GM21447 (cell line): ENCODE results near the gene AKIRIN2.

Source experiments
- ATAC-seq: cut with Tn5 transposase; IDR thresholded peaks from one replicate; pipeline ENCODE4 v1.9.1; 2021; ENCODE audit not compliant: unreplicated experiment

Gene AKIRIN2

GRCh38 chr6:87701676-87702588 lies at the start of gene AKIRIN2:
TSS of gene AKIRIN2 (minus strand) at chr6:87702233. CDS start at chr6:87701684, 549 bp downstream.
- peak; percentile 67 for ATAC-seq

- no peak for ATAC-seq
These were observed 45.6 kb upstream of the AKIRIN2 start for GRCh38 chr6:87747646-87748045.

DNA sequence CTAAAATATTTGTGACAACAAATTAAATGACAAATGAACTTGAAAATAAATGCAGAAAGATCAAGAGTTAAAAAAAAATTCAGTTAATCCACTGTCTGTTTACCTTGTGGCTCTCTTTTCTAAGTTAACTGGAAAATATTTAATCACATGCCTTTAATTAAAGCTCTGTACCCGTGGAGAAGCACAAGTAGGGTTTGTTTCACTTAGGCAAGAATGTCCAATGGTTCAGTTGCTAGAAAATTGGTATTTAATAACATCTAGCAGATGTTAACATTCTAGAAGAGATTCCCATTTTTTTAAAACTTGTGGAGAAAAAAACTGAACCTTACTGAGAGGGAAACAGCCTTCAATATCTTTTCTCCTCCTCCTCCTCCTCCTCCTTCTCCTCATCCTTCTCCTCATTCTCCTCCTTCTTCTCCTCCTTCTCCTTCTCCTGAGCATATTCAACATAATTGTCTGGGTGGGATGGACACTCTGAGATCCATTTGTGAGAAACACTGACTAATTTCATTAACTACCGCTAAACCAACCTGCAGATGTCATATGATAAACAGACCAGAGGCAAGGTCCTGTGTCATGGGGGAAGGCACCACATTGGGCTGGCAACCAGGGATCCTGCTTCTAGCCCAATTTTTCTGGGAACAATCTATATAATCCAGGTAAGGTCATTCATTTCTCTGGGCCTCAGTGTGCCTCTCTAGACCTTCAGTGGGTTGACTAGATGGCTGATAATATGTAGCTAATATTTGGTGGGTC lies 44.1 kb upstream of the AKIRIN2 start:
- ATAC-seq: no peak

GRCh38 chr6:87743454-87743853 lies 41.4 kb upstream of the AKIRIN2 start:
- no peak for ATAC-seq

- peak; percentile 64 for ATAC-seq
These were observed 40.1 kb upstream of the AKIRIN2 start for GRCh38 chr6:87742106-87742505.

DNA sequence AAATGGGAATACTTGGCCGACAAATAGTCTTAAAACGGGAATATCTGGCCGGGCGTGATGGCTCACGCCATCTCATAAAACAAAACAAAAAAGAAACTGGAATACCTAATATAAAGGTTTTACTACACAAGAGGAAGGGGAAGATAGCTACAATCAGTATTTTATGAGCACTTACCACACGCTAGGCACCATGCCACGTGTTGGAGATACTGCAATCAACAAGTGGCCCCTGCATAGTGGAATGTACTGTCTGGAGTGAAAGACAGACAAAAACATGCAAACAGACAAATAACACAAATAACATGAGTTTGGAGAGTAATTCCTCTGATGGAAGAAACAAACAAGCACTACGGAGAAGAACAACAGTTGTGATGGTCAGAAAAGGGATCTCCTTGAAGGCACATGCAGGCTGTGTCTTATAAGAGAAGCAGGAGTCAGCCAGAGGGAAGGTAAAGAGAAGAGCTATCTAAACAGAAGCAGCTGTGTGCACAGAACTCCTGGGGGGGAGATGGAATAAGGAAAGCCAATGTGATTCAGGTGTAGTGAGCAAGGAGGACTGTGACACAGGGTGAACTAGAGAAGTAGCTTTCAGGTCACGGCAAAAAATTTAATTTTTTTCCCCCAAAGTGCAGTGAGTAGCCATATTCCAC lies 39.1 kb upstream of the AKIRIN2 start:
- no peak for ATAC-seq

DNA sequence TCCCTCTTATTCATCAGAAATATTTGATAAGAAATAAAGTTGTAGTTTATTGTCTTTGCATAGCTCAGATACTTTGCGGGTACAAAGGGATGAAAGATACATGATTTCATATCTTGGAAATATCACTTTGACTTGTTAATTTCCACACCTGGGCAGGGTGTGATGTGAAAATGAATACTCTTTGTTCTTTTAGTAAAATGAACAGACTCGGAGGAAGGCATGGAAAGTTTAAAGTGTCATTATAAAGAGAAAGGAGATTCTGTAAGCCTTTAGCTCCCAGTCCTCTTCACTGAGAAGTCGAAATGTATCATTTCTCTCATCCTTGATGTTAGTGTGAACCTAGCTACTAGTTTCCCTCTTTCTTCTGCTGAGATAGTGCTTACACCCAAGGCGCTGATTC lies 36.7 kb upstream of the AKIRIN2 start:
- no peak for ATAC-seq

GRCh38 chr6:87738000-87738399 lies 36.0 kb upstream of the AKIRIN2 start:
- no peak for ATAC-seq

DNA sequence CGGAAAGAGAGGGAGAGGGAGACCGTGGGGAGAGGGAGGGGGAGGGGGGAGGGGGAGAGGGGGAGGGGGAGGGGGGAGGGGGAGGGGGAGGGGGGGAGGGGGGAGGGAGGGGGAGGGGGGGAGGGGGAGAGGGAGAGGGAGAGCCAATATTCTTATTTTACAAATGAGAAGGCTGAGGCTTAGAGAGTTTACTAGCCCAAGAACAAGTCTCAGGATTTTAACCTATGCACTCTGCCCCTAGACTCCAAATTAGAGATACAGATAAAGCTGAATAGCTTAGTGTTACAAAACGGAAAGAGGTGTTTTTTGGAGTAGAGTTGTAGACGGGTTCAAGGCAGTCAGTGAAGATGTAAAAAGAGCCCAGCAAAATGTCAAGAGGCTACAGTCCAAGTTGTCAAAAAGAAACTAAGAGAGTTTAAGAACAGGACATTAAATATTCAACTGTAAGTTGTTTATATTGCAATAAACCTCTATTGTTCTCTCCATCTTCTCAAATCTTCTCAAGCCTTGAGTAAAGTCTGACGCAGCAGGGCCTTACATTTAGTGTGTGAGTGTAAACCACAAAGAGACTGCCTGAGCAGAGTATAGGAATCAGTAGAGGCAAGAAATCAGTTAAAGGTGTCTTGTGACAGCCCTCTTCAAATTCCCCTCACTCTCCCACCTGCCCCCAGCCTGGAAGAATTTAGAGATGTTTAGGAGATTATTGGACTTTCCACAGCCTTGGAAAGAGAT lies 34.9 kb upstream of the AKIRIN2 start:
- no peak for ATAC-seq

DNA sequence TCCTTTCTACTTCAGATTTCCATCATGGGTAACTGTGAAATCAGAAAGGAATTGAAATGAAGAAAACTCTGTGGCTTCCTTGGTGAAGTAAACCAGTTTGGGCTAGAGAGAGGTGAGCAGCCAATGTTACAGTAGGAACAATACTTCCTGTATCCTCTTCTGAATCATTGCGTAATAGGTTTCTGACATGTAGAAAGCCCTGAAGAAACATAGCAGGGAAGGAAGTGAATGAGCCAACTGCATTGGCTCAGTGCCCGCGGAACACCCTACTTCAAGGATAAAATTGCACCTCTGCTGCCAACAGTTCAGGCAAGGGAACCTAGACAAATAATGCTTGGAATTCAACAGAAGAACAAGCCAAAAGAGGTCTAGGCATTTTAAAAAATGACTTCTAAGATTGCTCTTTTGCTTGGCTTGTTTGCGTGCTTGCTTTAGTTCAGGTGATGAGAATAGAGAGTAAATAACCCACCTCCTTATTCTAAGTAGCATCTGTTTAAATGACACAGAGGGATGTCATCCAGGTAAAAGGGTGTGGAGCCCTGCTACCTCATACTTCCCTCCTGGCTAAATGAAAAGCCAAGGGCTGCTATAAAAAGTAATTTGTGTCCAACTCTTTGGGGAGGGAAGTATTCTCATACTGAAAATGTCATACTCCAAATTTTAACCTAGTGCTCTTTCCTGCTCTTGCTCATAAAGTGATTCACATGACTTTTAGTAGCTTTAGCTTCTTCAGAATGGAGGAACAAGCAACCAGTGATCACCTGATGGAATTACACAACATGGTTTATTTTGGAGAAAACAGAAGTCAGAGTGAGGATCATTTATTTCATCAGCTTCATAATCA lies 30.0 kb upstream of the AKIRIN2 start:
- peak; percentile 83 for ATAC-seq

DNA sequence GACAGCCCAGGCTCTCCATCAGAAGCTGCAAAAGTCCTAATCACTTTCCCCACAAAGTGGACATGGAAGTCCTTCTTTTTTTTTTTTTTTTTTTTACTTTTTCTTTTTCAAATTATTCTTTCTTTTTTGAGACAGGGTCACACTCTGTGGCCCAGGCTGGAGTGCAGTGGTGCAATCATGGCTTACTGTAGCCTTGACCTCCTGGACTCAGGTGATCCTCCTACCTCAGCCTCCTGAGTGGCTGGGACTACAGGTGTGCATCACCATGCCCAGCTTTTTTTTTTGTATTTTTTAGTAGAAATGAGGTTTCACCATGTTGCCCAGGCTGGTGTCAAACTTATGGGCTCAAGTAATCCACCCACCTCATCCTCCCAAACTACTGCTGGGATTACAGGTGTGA lies 29.0 kb upstream of the AKIRIN2 start:
- no peak for ATAC-seq

DNA sequence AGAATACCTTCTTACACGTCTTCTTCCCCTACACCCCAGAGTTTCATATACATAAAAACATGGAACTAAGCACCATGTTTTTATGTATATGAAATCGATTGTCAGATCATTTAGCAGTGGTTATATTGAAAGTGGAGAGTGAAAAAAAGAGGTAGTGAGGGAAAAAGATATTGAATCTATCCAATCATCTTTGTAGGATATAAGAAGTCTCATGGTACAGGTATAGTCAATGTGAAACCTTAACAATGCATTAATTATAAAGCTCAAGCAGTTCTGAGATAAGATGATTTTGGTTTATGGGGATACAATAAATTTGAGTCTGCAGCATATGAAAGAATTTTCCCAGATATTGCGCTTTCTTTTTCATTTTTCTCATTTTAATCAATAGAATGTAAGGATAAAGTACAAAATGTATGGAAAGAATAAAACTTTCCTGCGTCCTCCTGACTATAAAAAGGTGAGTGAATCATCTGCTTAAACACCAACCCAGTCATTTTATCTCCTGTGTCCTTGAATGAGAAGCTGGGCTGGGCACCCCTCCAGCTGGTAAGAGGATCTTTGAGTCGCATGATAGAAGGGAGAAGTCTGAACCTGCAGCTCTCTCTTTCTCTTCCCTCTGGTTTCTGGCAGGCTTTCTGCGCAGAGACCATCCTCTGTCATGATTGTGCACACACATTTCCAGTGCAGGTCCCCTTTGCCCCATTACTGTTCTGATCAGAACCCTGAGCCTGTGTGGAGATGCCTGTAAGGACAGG lies 28.1 kb upstream of the AKIRIN2 start:
- no peak for ATAC-seq

- ATAC-seq: no peak
These were observed 26.7 kb upstream of the AKIRIN2 start for GRCh38 chr6:87728706-87729105.

GRCh38 chr6:87724983-87725811 lies 23.2 kb upstream of the AKIRIN2 start:
- ATAC-seq: peak; percentile 83

DNA sequence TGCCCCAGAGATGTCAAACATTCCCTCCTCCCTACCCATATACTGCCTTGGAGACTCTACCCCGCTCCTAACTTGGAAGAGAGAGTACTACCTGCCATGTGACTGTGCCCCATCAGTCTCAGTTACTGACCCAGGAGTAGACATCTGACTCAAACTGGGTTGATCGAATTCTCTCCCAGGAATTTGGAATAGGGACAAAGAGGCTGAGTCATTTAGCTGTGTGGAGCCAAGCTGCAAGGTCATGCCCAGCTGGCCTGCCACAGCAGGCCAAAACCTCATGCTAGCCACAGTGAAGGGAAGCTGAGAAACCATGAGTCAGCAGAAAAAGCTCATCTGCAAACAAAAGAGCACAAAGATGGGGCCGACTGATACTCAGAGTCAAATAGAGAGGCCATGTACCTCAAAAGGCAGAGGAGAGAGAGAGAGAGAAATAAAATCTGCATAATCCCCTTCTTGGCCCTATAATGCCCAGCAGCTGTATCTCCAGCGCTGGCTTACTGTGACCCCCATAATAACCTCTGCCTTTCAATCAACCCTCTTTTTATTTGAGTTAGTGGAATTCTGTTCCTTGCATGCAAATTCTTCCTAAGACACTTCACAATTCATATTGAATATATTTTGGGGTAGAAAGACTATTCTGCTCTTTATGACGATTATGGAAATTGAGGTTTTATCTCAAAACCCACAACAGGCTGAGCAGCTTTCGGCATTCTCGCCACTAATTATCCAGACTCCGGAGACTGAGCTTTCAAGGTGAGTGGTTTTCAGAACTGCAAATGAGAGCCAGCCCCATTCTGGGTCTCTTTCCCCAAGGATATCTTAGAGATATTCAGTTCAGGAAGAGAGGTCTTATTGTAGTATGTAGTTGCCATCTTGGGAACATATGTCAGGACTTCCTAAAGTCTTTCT lies 21.4 kb upstream of the AKIRIN2 start:
- peak; percentile 40 for ATAC-seq

GRCh38 chr6:87722540-87723169 lies 20.6 kb upstream of the AKIRIN2 start:
- no peak for ATAC-seq

GRCh38 chr6:87721311-87721710 lies 19.3 kb upstream of the AKIRIN2 start:
- ATAC-seq: no peak
